IMR-90 (cell line): Measurements from ENCODE around the gene PPM1L. TPM values are rescaled to one million over a fixed set of nuclear protein-coding genes. Genes with fewer than 3 reads are reported as not detected.

ENCODE experiments used
- ATAC-seq: fragments of 200-7000 bp; cut with Tn5 transposase; 2 replicates; pipeline ENCODE4 v1.9.1; 2020; ENCODE audit warnings: low read depth, mild to moderate bottlenecking, moderate library complexity
- BruUV-seq: library from RNA; stranded (reverse); fragments of 400-500 nt; replicated peaks from 2 replicates; lab custom pipeline; 2021; lab: Mats Ljungman, UMichigan
- CTCF ChIA-PET: fragments of 300-600 bp; formaldehyde crosslinking; extraction: SDS; loops from one replicate; lab custom pipeline; 2021; ENCODE audit warnings: antibody characterized with exemption; lab: Yijun Ruan, JAX
- POLR2A ChIA-PET: fragments of 300-600 bp; sonication (Branson Sonifier 250); formaldehyde crosslinking; loops from one replicate; lab custom pipeline; 2022; ENCODE audit warnings: antibody characterized with exemption; ENCODE audit not compliant: unreplicated experiment; lab: Charles Lee
- DNase-seq: peaks from one replicate; pipeline ENCODE4 v3.0.0; 2013
- H2AFZ ChIP-seq: replicated peaks from 2 replicates; pipeline ENCODE3; 2013; ENCODE audit warnings: low read length, mild to moderate bottlenecking; ENCODE audit not compliant: poor library complexity
- H2AK5ac ChIP-seq: 2 replicates; pipeline ENCODE4 v1.6.1; 2013; ENCODE audit warnings: low read depth, low read length, inconsistent platforms
- H2AK9ac ChIP-seq: replicated peaks from 2 replicates; pipeline ENCODE3; 2013; ENCODE audit warnings: mild to moderate bottlenecking, low read depth, low read length, moderate library complexity; ENCODE audit not compliant: poor library complexity
- H2BK120ac ChIP-seq: 2 replicates; pipeline ENCODE4 v1.6.1; 2013; ENCODE audit warnings: low read depth, low read length, inconsistent platforms
- H2BK15ac ChIP-seq: 3 replicates; pipeline ENCODE4 v1.6.1; 2013; ENCODE audit warnings: low read depth, low read length, inconsistent platforms
- H2BK20ac ChIP-seq: 2 replicates; pipeline ENCODE4 v1.6.1; 2013; ENCODE audit warnings: low read depth, mild to moderate bottlenecking, inconsistent platforms, low read length, moderate library complexity
- H2BK5ac ChIP-seq: 2 replicates; pipeline ENCODE4 v1.6.1; 2013; ENCODE audit warnings: mild to moderate bottlenecking, low read depth, low read length, inconsistent platforms; ENCODE audit not compliant: poor library complexity, severe bottlenecking
- H3K14ac ChIP-seq: replicated peaks from 2 replicates; pipeline ENCODE4 v1.6.1; 2013; ENCODE audit warnings: low read depth, low read length, inconsistent platforms
- H3K18ac ChIP-seq: 2 replicates; pipeline ENCODE4 v1.6.1; 2013; ENCODE audit warnings: low read depth, low read length, control low read depth
- H3K23ac ChIP-seq: 2 replicates; pipeline ENCODE4 v1.6.1; 2013; ENCODE audit warnings: low read depth, low read length, inconsistent platforms
- H3K27ac ChIP-seq: 2 replicates; pipeline ENCODE4 v1.5.1; 2013; ENCODE audit warnings: mild to moderate bottlenecking, control low read depth, low read length; ENCODE audit not compliant: insufficient read depth
- H3K27me3 ChIP-seq: 2 replicates; pipeline ENCODE4 v1.6.1; 2013; ENCODE audit warnings: low read length; ENCODE audit not compliant: control insufficient read depth, insufficient read depth
- H3K36me3 ChIP-seq: 2 replicates; pipeline ENCODE4 v1.6.1; 2013; ENCODE audit warnings: low read length, mixed read lengths; ENCODE audit not compliant: control insufficient read depth, insufficient read depth
- H3K4ac ChIP-seq: 2 replicates; pipeline ENCODE4 v1.6.1; 2013; ENCODE audit warnings: low read depth, low read length, inconsistent platforms
- H3K4me1 ChIP-seq: 2 replicates; pipeline ENCODE4 v1.6.1; 2013; ENCODE audit warnings: low read length, mixed read lengths; ENCODE audit not compliant: control insufficient read depth, insufficient read depth
- H3K4me2 ChIP-seq: 2 replicates; pipeline ENCODE4 v1.6.1; 2013; ENCODE audit warnings: low read depth, mild to moderate bottlenecking, control low read depth, low read length, moderate library complexity
- H3K4me3 ChIP-seq: 2 replicates; pipeline ENCODE4 v1.5.1; 2013; ENCODE audit warnings: low read depth, mild to moderate bottlenecking, control low read depth, low read length, moderate library complexity; ENCODE audit not compliant: insufficient read depth
- H3K56ac ChIP-seq: 2 replicates; pipeline ENCODE4 v1.6.1; 2013; ENCODE audit warnings: low read length, inconsistent platforms; ENCODE audit not compliant: insufficient read depth; ENCODE audit errors: extremely low read depth
- H3K79me1 ChIP-seq, 2 experiments: 2 replicates each; pipeline ENCODE4 v1.6.1; 2013; ENCODE audit warnings: low read length in 2 of 2, inconsistent platforms in 1 of 2, low read depth in 1 of 2
- H3K9ac ChIP-seq: 2 replicates; pipeline ENCODE4 v1.6.1; 2013; ENCODE audit warnings: low read depth, low read length, control low read depth
- H3K9me1 ChIP-seq: 2 replicates; pipeline ENCODE4 v1.6.1; 2013; ENCODE audit warnings: low read length, inconsistent platforms; ENCODE audit not compliant: insufficient read depth
- H3K9me3 ChIP-seq: 2 replicates; pipeline ENCODE4 v1.6.1; 2013; ENCODE audit warnings: low read length; ENCODE audit not compliant: control insufficient read depth, insufficient read depth
- H4K20me1 ChIP-seq: 2 replicates; pipeline ENCODE4 v1.6.1; 2013; ENCODE audit warnings: low read length, inconsistent platforms; ENCODE audit not compliant: insufficient read depth
- H4K5ac ChIP-seq: 2 replicates; pipeline ENCODE4 v1.6.1; 2013; ENCODE audit warnings: mild to moderate bottlenecking, low read depth, low read length, control low read depth
- H4K8ac ChIP-seq, 2 experiments: 2 replicates each; pipeline ENCODE4 v1.6.1; 2013; ENCODE audit warnings: low read depth in 2 of 2, low read length in 2 of 2, control low read depth in 1 of 2, inconsistent platforms in 1 of 2
- H4K91ac ChIP-seq: 2 replicates; pipeline ENCODE4 v1.6.1; 2013; ENCODE audit warnings: low read depth, low read length, inconsistent platforms; ENCODE audit not compliant: insufficient read depth
- USF2 ChIP-seq: fragments of 150-350 bp; IDR thresholded peaks from 2 replicates; pipeline ENCODE4 v1.6.1; 2017; ENCODE audit warnings: mild to moderate bottlenecking, antibody characterized with exemption, low read length, low read depth
- WGBS, 2 experiments: methylation state at CpG; one replicate each; pipeline versions ENCODE4 v1.1.5 to v1.1.7; 2013; ENCODE audit warnings: missing lambda C conversion rate in 2 of 2; ENCODE audit not compliant: insufficient read length in 1 of 2; ENCODE audit errors: extremely low coverage in 2 of 2; 5-methylcytosine and 5-hydroxymethylcytosine counted together
- dilution Hi-C: fragments of 300-500 bp; cut with HindIII; formaldehyde crosslinking; loops from one replicate; pipeline ENCODE4 v1.14.3; 2018; ENCODE audit warnings: low sequenced_read_pairs; ENCODE audit not compliant: unreplicated experiment
- in situ Hi-C: fragments of 300-500 bp; cut with MboI; formaldehyde crosslinking; loops from 3 replicates; pipeline ENCODE4 v1.14.3; 2019; ENCODE audit warnings: low sequenced_read_pairs, inconsistent platforms, mixed read lengths
- intact Hi-C: fragments of 100-400 bp; cut with micrococcal nuclease; formaldehyde crosslinking; loops from 2 replicates; pipeline ENCODE4 v1.10.0; 2022
- polyA plus RNA-seq, 3 experiments: library from polyadenylated mRNA; depleted of rRNA; stranded (reverse); fragments of >200 nt; gene quantifications; 2 replicates each; pipeline ENCODE4 v1.2.3, GENCODE V29; 2012; ENCODE audit warnings: low replicate concordance in 1 of 3
- total RNA-seq: library from RNA; depleted of rRNA; stranded (reverse); fragments of >200 nt; gene quantifications from 2 replicates; pipeline ENCODE4 v1.2.3, GENCODE V29; 2012

The PPM1L gene
- total and polyA plus RNA-seq, 2 of the 4 experiments (the other 2 are of a cell fraction) = 0.14 to 0.18 TPM

GRCh38 chr3:161069511-161070251, 313.6 kb downstream of the PPM1L start:
- WGBS, 2 experiments = 83% methylated on average over 1 of the region's 5 CpGs; no CpG with 5 or more reads in 1 of the 2 experiments
- no TSS peak for BruUV-seq
- Histone ChIP-seq H2BK20ac (no peak overlapping the region), H2AFZ (peak overlapping the region; percentile 66), H4K8ac (no peak overlapping the region), H4K20me1 (no peaks in the 10 kb centered on the region), H3K4me3 (no peak overlapping the region), H4K91ac (no peak overlapping the region), H2AK5ac (no peak overlapping the region), H4K5ac (no peak overlapping the region), H3K18ac (no peak overlapping the region), H3K79me1 (no peaks in the 10 kb centered on the region), H3K14ac (no peak overlapping the region), H3K4me2 (no peak overlapping the region), H3K27me3 (no peaks in the 10 kb centered on the region), H2BK120ac (no peak overlapping the region), H2AK9ac (no peak overlapping the region), H3K4me1 (no peaks in the 10 kb centered on the region), H2BK5ac (no peak overlapping the region), H3K56ac (no peak overlapping the region), H2BK15ac (no peak overlapping the region), H3K4ac (no peak overlapping the region), H3K9me3 (no peaks in the 10 kb centered on the region), H3K9me1 (no peaks in the 10 kb centered on the region), H3K23ac (no peak overlapping the region), H3K9ac (no peak overlapping the region), H3K36me3 (no peaks in the 10 kb centered on the region), H3K27ac (no peak overlapping the region)
- TF ChIP-seq USF2 = no peak
- peak; percentile 46 for DNase-seq
- ChIA-PET CTCF (no interaction called here), POLR2A (no interaction called here)
- dilution Hi-C loops (no loop called here), in situ Hi-C loops (no loop called here), intact Hi-C loops (no loop called here)
- peak; percentile 49 for ATAC-seq
